ENCODE results near the gene PSMD7.
"Not testable (repeated sequence)": the region's sequence is repeated elsewhere in the genome, so short reads cannot be mapped to it uniquely, and the experiment has no call there.

PSMD7 gene

GRCh38 chr16:74298104-74298503 lies 1.5 kb downstream of the PSMD7 start:
- DNase-seq = no peak

GRCh38 chr16:74302341-74302740 lies 5.7 kb downstream of the PSMD7 start:
- no peak for DNase-seq

- no peak for DNase-seq
Observed at GRCh38 chr16:74304164-74304834, 7.7 kb downstream of the PSMD7 start.

GRCh38 chr16:74304835-74305176 lies 8.2 kb downstream of the PSMD7 start:
- no peak for DNase-seq

- no peak for DNase-seq
Observed at GRCh38 chr16:74305281-74305680, 8.7 kb downstream of the PSMD7 start.

GRCh38 chr16:74305978-74306784 lies 9.6 kb downstream of the PSMD7 start:
- no peak for DNase-seq

GRCh38 chr16:74307383-74307782 lies 10.8 kb downstream of the PSMD7 start:
- DNase-seq = no peak

GRCh38 chr16:74309789-74310781 lies 13.5 kb downstream of the PSMD7 start:
- no peak for DNase-seq

GRCh38 chr16:74315059-74315458 lies 18.4 kb downstream of the PSMD7 start:
- DNase-seq = no peak

- DNase-seq = no peak
Observed at GRCh38 chr16:74320707-74321106, 24.1 kb downstream of the PSMD7 start.

- DNase-seq = no peak
Observed at GRCh38 chr16:74321356-74321755, 24.7 kb downstream of the PSMD7 start.

- no peak for DNase-seq
Observed at GRCh38 chr16:74322301-74322710, 25.7 kb downstream of the PSMD7 start.

- not testable (repeated sequence) for DNase-seq
Observed at GRCh38 chr16:74324777-74325176, 28.2 kb downstream of the PSMD7 start.

- no peak for DNase-seq
Observed at GRCh38 chr16:74325641-74326040, 29.0 kb downstream of the PSMD7 start.

GRCh38 chr16:74328346-74328745 lies 31.7 kb downstream of the PSMD7 start:
- not testable (repeated sequence) for DNase-seq

GRCh38 chr16:74332469-74332868 lies 35.9 kb downstream of the PSMD7 start:
- not testable (repeated sequence) for DNase-seq

GRCh38 chr16:74337506-74337905 lies 40.9 kb downstream of the PSMD7 start:
- not testable (repeated sequence) for DNase-seq

- DNase-seq = not testable (repeated sequence)
Observed at GRCh38 chr16:74339226-74339625, 42.6 kb downstream of the PSMD7 start.

GRCh38 chr16:74353038-74353437 lies 56.4 kb downstream of the PSMD7 start:
- not testable (repeated sequence) for DNase-seq
